ENCODE data around the gene MAPKAPK3.
"Not testable (repeated sequence)": the region's sequence is repeated elsewhere in the genome, so short reads cannot be mapped to it uniquely, and the experiment has no call there.

The MAPKAPK3 gene

GRCh38 chr3:50657816-50658215 lies 40.9 kb downstream of the MAPKAPK3 start:
- DNase-seq = no peak

- DNase-seq = no peak
Observed at GRCh38 chr3:50658416-50658815, 41.5 kb downstream of the MAPKAPK3 start.

DNA sequence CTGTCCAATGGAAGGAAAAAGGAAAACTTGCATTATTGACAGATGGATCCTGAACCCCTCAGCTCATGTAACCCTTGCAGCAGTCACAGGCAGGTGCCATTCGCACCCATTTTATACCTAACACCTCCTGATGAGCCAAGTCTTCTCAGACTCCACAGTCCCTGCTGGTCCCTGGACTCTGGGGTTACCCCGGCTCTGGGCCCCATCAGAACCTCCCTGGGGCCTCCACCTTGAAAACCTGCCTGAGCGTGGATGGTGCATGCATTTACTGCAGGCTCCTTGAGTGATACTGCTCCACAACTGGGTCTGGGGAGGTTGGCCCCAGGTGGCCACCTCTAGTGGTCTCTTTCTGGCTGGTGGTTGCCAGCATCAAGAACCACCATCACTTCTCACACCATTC lies 41.9 kb downstream of the MAPKAPK3 start:
- DNase-seq = no peak

DNA sequence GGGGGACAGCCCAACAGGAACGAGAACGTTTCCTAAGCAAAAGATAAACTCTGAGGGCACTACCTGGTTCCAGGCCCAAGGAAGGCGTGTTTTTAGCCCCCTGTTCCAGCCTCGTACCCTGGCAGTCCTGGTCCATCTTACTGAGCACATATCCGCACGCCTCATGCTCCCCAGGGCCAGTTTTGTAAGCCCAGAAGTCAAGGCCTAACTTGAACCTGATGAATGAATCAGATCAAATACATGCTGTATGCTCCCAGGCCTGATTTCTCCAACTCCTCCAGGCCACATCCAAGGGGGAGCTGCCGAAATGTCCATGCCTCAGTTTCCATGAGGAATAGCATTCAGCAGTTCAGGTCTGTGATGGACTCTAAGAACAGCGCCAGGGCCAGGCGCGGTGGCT lies 43.4 kb downstream of the MAPKAPK3 start:
- no peak for DNase-seq

DNA sequence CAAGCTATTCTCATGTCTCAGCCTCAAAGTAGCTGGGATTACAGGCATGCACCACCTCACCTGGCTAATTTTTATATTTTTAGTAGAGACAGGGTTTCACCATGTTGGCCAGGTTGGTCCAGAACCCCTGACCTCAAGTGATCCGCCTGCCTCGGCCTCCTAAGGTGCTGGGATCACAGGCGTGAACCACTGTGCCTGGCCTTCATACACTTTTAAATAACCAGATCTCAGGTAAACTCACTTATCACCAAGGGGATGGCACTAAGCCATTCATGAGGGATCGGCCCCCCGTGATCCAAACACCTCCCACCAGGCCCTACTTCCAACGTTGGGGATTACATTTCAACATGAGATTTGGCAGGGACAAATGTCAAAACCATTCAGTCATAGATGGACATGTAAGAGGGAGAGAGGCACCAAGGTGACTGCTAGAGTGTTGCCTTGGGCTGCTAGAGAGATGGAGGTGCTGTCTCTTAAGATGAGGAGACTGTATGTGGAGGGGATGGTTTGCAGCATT lies 44.4 kb downstream of the MAPKAPK3 start:
- DNase-seq = no peak

GRCh38 chr3:50662408-50662807 lies 45.5 kb downstream of the MAPKAPK3 start:
- DNase-seq = no peak

DNA sequence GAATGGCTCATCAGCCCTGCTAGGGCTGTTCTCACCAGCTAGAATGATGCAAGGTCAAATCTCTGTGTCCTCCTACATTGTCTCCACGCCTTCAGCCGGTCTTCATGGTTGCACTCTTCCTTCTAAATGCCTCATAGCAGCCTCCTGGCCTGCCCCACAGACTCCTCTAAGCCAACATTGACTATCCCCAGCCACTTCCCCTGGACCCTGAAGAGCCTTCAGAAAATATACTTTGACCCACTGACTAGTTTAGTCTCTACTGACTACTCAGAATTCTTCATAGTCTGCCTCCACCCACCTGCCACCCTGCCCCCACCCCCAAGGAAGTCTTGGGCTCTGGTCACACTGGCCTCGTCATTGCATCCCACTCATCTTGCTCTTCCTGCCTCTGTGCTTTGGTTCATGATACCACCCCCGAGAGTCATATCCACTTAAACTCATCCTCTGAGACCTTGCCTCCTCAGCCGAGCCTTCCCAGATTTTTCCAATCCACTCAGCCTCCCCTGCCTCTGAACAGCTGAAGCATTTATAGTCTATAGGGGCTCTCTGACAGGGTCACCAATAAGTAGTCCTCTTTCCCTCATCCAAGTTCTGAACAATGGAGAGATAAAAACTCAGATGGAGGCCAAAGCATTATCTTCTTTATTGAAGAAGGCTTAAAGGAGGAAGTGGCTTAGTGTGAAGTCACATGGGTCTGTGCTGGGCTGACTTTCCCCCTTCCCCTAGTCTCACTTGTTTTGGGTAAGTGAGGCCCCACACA lies 48.3 kb downstream of the MAPKAPK3 start:
- DNase-seq = no peak

GRCh38 chr3:50665841-50666115 lies 48.8 kb downstream of the MAPKAPK3 start:
- DNase-seq = not testable (repeated sequence)

- no peak for DNase-seq
Observed at GRCh38 chr3:50666837-50667236, 49.9 kb downstream of the MAPKAPK3 start.

DNA sequence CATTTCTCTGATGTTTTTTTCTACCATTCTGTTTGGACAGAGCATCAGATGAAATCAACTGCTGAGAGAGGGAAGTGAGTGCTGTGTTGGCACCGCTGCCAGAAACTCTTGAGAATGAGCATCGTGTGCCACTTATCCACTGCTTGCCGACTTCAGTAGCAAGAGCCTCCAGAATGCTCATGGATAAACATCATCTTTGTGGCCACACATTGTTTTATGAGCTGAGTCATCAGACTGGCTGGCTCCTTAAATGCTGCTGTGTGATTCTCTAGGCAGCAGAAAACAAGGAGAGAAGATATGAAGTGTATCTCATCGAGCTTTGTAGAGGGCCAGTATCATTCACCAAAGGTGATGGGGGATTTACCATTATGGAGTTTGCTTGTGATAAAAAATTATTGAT lies 54.4 kb downstream of the MAPKAPK3 start:
- DNase-seq = peak; percentile 77

DNA sequence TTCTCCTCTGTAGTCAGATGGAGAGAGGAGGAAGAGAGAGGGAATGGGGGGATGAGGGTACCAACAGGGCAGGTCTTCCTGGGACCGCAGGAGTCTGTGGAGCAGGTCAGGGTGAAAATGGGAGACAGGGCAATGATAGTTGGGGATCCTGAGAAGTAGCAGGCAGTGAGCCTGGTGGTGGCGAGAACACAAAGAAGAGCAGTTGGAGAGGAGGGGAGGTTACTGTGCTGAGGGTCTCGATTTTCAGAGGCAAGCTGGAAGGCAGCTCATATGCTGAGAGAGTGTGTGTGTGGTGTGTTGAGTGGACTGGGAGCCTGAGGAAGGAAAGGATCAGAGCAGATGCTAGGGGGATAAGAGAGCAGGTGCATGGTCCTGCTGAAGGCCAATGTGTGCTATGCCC lies 55.7 kb downstream of the MAPKAPK3 start:
- DNase-seq = no peak

DNA sequence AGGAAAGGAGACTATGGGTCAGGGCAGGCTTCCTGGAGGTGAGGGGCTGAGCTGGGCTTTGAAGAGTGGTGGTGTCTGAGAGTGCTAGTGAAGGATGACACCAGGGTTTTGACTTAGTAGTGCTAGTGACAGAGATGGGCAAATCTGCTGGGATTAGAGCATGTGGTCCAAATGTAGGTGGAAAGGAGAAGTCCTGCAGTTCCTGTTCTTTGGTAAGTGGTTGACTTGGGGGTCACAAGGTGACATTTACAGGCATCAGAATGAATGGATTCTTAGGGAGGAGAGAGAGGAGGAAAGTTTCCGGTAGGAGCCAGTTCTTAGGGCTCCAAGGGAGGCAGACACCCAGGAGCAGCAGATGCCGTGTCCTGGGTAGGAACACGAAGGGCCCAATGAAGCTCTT lies 57.0 kb downstream of the MAPKAPK3 start:
- DNase-seq = no peak

DNA sequence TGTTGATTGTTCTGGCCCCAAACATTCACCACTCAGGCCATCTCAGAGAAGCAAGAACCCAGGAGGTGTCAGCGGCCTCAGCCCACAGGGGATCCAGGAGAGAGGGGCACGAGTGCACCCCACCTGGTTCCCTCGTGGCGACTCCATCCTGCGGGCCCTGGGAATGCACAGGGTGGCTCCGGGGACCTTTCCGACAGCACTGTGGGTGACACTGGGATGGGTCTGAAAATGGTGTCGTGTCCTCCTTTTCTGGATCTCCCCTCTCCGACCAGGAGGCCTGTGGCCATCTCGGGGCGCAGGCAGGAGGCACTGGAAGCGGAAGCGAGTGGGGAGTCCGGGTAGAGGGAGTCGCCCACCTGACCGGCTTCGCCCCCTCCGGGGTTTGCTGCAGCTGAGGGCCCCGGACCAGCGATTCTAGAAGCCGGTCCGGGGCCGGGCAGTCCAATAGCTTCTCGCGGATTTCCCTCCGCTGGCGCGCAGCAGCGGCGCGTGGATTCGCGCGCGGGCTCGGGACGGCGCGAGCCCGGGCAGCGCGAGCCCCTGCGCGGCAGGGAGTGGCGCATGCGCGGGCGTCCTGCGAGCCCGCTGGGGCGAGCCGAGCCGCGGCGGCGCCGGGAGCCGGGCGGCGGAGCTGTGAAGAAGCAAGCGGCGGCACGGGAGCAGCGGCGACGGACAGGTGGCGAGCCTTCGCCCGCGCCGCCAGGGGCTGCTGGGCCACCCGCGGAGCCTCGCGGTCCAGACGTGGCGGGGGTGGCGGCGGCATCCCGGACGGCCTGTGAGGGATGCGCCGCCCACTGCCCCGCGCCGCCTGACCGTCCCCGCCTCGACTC lies 57.6 kb downstream of the MAPKAPK3 start, which contains the start of gene DOCK3:
DOCK3 (plus strand) TSS at position 579 of the 830 bp plus-strand sequence. CDS start 337 bp downstream, outside the sequence.
- DNase-seq = peak; percentile 45

DNA sequence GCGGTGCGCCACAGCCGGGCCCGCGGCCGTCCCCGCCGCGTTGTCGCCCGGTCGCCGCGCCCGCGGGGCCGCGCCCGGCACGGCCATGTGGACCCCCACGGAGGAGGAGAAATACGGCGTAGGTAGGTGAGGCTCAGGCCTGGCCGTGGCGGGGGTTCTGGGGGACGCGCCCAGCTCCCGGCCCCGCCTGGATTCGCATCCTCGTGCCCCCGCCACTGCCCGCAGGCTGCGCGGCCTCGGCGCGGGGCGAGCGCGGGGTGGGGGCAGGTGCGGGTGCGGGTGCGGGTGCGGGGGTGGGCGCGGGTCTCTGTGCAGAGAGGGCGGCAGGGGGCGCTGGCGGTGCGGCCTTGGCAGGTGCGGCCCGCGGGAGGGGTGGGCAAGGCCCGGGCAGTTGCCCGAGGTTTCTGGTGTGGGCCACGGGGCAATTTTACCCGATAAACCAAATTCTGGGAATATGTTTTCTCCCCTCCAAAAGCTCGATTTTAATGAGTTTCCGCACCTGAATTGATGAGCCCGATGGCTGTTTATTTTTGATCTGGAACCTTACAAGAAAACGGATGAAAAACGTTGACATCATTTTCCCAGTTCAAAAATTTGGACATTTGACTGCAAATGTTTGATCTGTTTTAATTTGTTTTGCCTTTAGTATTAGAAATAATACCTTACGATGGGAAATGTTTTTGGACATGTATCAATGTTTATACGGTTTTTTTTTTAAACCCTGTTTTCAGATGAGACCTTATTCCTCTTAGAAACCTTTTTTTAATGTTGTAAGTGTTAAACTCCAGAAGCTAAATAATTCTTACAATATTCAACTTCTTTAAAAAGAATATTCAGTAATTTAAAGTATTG lies 58.5 kb downstream of the MAPKAPK3 start:
- DNase-seq = no peak

- DNase-seq = no peak
Observed at GRCh38 chr3:50676031-50676705, 59.2 kb downstream of the MAPKAPK3 start.

- DNase-seq = no peak
Observed at GRCh38 chr3:50687127-50687751, 70.3 kb downstream of the MAPKAPK3 start.

DNA sequence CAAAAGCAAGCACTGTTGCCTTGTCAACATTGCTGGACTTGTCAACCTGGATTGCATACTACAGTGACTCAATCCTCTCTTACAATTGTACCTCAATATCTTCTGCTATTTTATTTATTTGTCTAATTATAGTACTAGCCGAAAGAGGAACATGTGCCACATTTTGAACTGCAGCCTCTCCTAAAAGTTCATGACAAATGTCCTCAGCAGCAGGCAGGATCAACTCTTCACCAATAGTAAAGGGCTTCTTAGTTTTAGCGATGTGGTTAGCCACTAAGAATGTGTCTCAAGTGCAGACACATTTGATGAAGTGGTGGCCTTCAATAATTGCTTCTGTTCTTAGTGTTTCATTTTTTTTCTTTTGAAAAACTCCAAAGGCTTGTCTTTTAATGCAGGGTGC lies 71.0 kb downstream of the MAPKAPK3 start:
- DNase-seq = no peak

- DNase-seq = not testable (repeated sequence)
Observed at GRCh38 chr3:50688602-50689001, 71.7 kb downstream of the MAPKAPK3 start.

DNA sequence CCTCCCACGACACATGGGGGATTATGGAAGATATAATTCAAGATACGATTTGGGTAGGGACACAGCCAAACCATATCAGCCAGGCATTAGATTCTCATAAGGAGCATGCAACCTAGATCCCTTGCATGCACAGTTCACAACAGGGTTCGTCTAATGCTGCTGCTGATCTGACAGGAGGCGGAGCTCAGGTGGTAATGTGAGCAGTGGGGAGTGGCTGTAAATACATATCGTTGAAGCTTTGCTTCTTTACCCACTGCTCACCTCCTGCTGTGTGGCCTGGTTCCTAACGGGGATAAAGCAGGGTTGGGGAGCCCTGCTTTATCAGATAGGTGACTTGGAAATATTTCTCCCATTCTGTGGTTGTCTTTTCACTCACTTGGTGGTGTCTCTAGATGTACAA lies 72.6 kb downstream of the MAPKAPK3 start:
- DNase-seq = no peak

GRCh38 chr3:50695031-50695430 lies 78.1 kb downstream of the MAPKAPK3 start:
- no peak for DNase-seq

- DNase-seq = no peak
Observed at GRCh38 chr3:50696276-50696675, 79.3 kb downstream of the MAPKAPK3 start.

- no peak for DNase-seq
Observed at GRCh38 chr3:50698269-50698668, 81.3 kb downstream of the MAPKAPK3 start.
